Right lobe of liver (tissue), 6 donors: ENCODE measurements around the gene PSMG2. TPM values are rescaled to one million over a fixed set of nuclear protein-coding genes. Genes with fewer than 3 reads are reported as not detected.

Experiments
- ATAC-seq, 4 donors: fragments of 200-7000 bp; cut with Tn5 transposase; one replicate each; pipeline ENCODE4 v1.9.1; 2020; ENCODE audit warnings: mild to moderate bottlenecking in 4 of 4, moderate library complexity in 4 of 4
- DNase-seq, 3 donors: peaks; one replicate each; pipeline ENCODE4 v3.0.0-alpha.2; 2020
- H3K27ac ChIP-seq, 3 donors: fragments of 200-600 bp; one replicate each; pipeline ENCODE4 v1.8.0; 2022
- H3K27me3 ChIP-seq, 2 donors: fragments of 200-600 bp; one replicate each; pipeline ENCODE4 v1.8.0; 2022
- H3K36me3 ChIP-seq, 4 donors: fragments of 200-600 bp; sonication (generic) in 1 of 4; one replicate each; pipeline versions ENCODE4 v1.5.1 to v1.8.0; 2017 to 2022; ENCODE audit warnings: control low read depth in 1 of 4
- H3K4me1 ChIP-seq, 4 donors: fragments of 200-600 bp; sonication (generic) in 1 of 4; one replicate each; pipeline versions ENCODE4 v1.5.1 to v1.8.0; 2017 to 2022; ENCODE audit warnings: control low read depth in 1 of 4
- H3K4me3 ChIP-seq, 3 donors: fragments of 200-600 bp; one replicate each; pipeline ENCODE4 v1.8.0; 2022
- H3K9me3 ChIP-seq, 4 donors: fragments of 200-600 bp; sonication (generic) in 1 of 4; one replicate each; pipeline versions ENCODE4 v1.5.1 to v1.8.0; 2017 to 2022; ENCODE audit warnings: control low read depth in 1 of 4
- CTCF ChIP-seq, 4 donors: fragments of 200-600 bp in 3 of 4; fragments of 450-650 bp in 1 of 4; IDR thresholded peaks; one replicate each; pipeline versions ENCODE4 v1.5.1 to v1.8.0; 2016 to 2022; ENCODE audit warnings: antibody characterized with exemption in 4 of 4, mild to moderate bottlenecking in 2 of 4
- POLR2A ChIP-seq: fragments of 450-650 bp; IDR thresholded peaks from one replicate; pipeline ENCODE4 v1.6.1; 2017; ENCODE audit warnings: antibody characterized with exemption, mild to moderate bottlenecking
- WGBS: methylation state at CpG from one replicate; pipeline ENCODE4 v1.1.6; 2018; ENCODE audit warnings: low coverage, low lambda C conversion rate; ENCODE audit not compliant: insufficient coverage; ENCODE audit errors: missing lambda C conversion rate; 5-methylcytosine and 5-hydroxymethylcytosine counted together
- intact Hi-C, 2 donors: fragments of 100-400 bp; cut with DNase I; formaldehyde crosslinking; loops; one replicate each; pipeline versions ENCODE4 v1.11.2 to v1.14.1; 2022
- total RNA-seq, 6 experiments: library from RNA; depleted of rRNA in 2 of 6; stranded (reverse); fragments of >200 nt in 2 of 6; fragmentation: NEBNext Ultra II Directional in 3 of 6; extraction: Animal tissue kit (Norgen Biotek cat#: 25700) in 3 of 6; gene quantifications; one replicate each; pipeline versions ENCODE4 v1.1.0 to v1.2.4, GENCODE V29; 2016 to 2023
- donor health status: DM: no; HTN: yes; CAD: no.
- donor health status: DM: no; HTN: no; CAD: no.
- donor health status: DM: no; HTN: no; CAD: no.
- donor health status: DM: no; HTN: yes; CAD: no.
- donor health status: DM: no; HTN: yes; CAD: no.

The PSMG2 gene
- total RNA-seq, 6 experiments from 2014 or later: 27.2 to 37.4 (median 30.7) TPM

GRCh38 chr18:12748671-12749070 lies 45.8 kb downstream of the PSMG2 start:
- intact Hi-C loops: loop anchor here in 1 of 2 donors (5.0 kb wide), 1 partner anchor 184 kb away; no protein-coding TSS in a partner anchor

GRCh38 chr18:12749121-12749520 lies 46.3 kb downstream of the PSMG2 start:
- Histone ChIP-seq H3K27ac (no peak overlapping the region), H3K9me3 (no peaks in the 10 kb centered on the region), H3K27me3 (no peaks in the 10 kb centered on the region), H3K36me3 (no peaks in the 10 kb centered on the region), H3K4me1 (no peaks in the 10 kb centered on the region), H3K4me3 (no peak overlapping the region)
- WGBS: 72% methylated on average over 10 of the region's 13 CpGs
- DNase-seq (no peak), ATAC-seq (no peak)
- TF ChIP-seq POLR2A (no peak), CTCF (IDR thresholded peaks at IDR 0.05) (no peak)
- intact Hi-C loops: loop anchor here in 1 of 2 donors (5.0 kb wide), 1 partner anchor 183 kb away; no protein-coding TSS in a partner anchor

More at GRCh38 chr18:12748671-12749070, 45.8 kb downstream of the PSMG2 start:
- TF ChIP-seq CTCF (IDR thresholded peaks at IDR 0.05) (no peak), POLR2A (no peak)
- H3K36me3 ChIP-seq: no peaks in the 10 kb centered on the region
- DNase-seq (no peak), ATAC-seq (no peak)
- H3K27ac ChIP-seq: no peak overlapping the region
- no peak overlapping the region for H3K4me3 ChIP-seq
- WGBS: 81% methylated on average over 5 of the region's 5 CpGs
- H3K9me3 ChIP-seq: no peaks in the 10 kb centered on the region
- no peaks in the 10 kb centered on the region for H3K4me1 ChIP-seq
- H3K27me3 ChIP-seq: no peaks in the 10 kb centered on the region

GRCh38 chr18:12750076-12750714 lies 47.4 kb downstream of the PSMG2 start:
- H3K4me3 ChIP-seq: no peak overlapping the region
- TF ChIP-seq POLR2A (no peak), CTCF (IDR thresholded peaks at IDR 0.05) (no peak)
- no peak for ATAC-seq
- no peaks in the 10 kb centered on the region for H3K27me3 ChIP-seq
- WGBS: 65% methylated on average over 4 of the region's 14 CpGs
- H3K36me3 ChIP-seq: no peaks in the 10 kb centered on the region
- H3K4me1 ChIP-seq: no peaks in the 10 kb centered on the region
- no peaks in the 10 kb centered on the region for H3K9me3 ChIP-seq
- no peak overlapping the region for H3K27ac ChIP-seq
- DNase-seq: no peak
- intact Hi-C loops: no loop called here

GRCh38 chr18:12750715-12751502 lies 48.1 kb downstream of the PSMG2 start:
- ATAC-seq (peak in 1 of 4 donors; percentile 17), DNase-seq (no peak)
- Histone ChIP-seq H3K27ac (no peak overlapping the region), H3K36me3 (no peaks in the 10 kb centered on the region), H3K27me3 (no peaks in the 10 kb centered on the region), H3K4me1 (no peaks in the 10 kb centered on the region), H3K9me3 (no peaks in the 10 kb centered on the region), H3K4me3 (no peak overlapping the region)
- intact Hi-C loops: no loop called here
- WGBS: 74% methylated on average over 4 of the region's 18 CpGs
- TF ChIP-seq CTCF (IDR thresholded peaks at IDR 0.05): no peak
- no peak for TF ChIP-seq POLR2A
